Measurements from ENCODE around the gene VRTN. TPM values are rescaled to one million over a fixed set of nuclear protein-coding genes. Genes with fewer than 3 reads are reported as not detected.

Gene VRTN
- total RNA-seq, 6 experiments from 2014 or later, result not detected

- Histone ChIP-seq H3K4me1 (no peaks in the 10 kb centered on the region), H3K27ac (no peak overlapping the region), H3K27me3 (no peaks in the 10 kb centered on the region), H3K36me3 (no peaks in the 10 kb centered on the region), H3K4me3 (no peak overlapping the region), H3K9me3 (no peaks in the 10 kb centered on the region)
- ATAC-seq (no peak), DNase-seq (no peak)
- TF ChIP-seq POLR2A (IDR thresholded peaks at IDR 0.05), result no peak
- TF ChIP-seq CTCF (IDR thresholded peaks at IDR 0.05), result no peak
- intact Hi-C loops (cut with DNase I), result no loop called here
- 0% methylated on average over 1 of the region's 1 CpG for WGBS (ENCODE audit: insufficient coverage, low coverage, low lambda C conversion rate, missing lambda C conversion rate)
These were observed 2.7 kb downstream of the VRTN start for GRCh38 chr14:74350928-74351323.

GRCh38 chr14:74356892-74357575, 8.8 kb downstream of the VRTN start:
- ATAC-seq, result no peak
- WGBS (ENCODE audit: insufficient coverage, low coverage, low lambda C conversion rate, missing lambda C conversion rate), result 95% methylated on average over 9 of the region's 32 CpGs

GRCh38 chr14:74357585-74357984, 9.3 kb downstream of the VRTN start:
- TF ChIP-seq POLR2A (IDR thresholded peaks at IDR 0.05) (no peak), CTCF (IDR thresholded peaks at IDR 0.05) (no peak)
- Histone ChIP-seq H3K4me3 (no peak overlapping the region), H3K27ac (no peak overlapping the region), H3K36me3 (no peaks in the 10 kb centered on the region), H3K27me3 (no peaks in the 10 kb centered on the region), H3K4me1 (no peaks in the 10 kb centered on the region), H3K9me3 (no peaks in the 10 kb centered on the region)
- DNase-seq (no peak), ATAC-seq (no peak)
- intact Hi-C loops (cut with DNase I), result no loop called here
- WGBS (ENCODE audit: insufficient coverage, low coverage, low lambda C conversion rate, missing lambda C conversion rate), result 98% methylated on average over 10 of the region's 19 CpGs

More at GRCh38 chr14:74356892-74357575, 8.8 kb downstream of the VRTN start:
- no peak overlapping the region for H3K27ac ChIP-seq
- H3K4me1 ChIP-seq, result no peaks in the 10 kb centered on the region
- H3K9me3 ChIP-seq, result no peaks in the 10 kb centered on the region
- H3K36me3 ChIP-seq, result no peaks in the 10 kb centered on the region
- no peak for DNase-seq
- no peaks in the 10 kb centered on the region for H3K27me3 ChIP-seq
- intact Hi-C loops (cut with DNase I), result no loop called here
- no peak overlapping the region for H3K4me3 ChIP-seq
- TF ChIP-seq CTCF (IDR thresholded peaks at IDR 0.05) (no peak), POLR2A (IDR thresholded peaks at IDR 0.05) (no peak)

GRCh38 chr14:74358176-74358829, 10.0 kb downstream of the VRTN start:
- TF ChIP-seq POLR2A (IDR thresholded peaks at IDR 0.05), result no peak
- TF ChIP-seq CTCF (IDR thresholded peaks at IDR 0.05), result no peak
- H3K27ac ChIP-seq, result no peak overlapping the region
- H3K36me3 ChIP-seq, result no peaks in the 10 kb centered on the region
- ATAC-seq (no peak), DNase-seq (no peak)
- H3K27me3 ChIP-seq, result no peaks in the 10 kb centered on the region
- no peaks in the 10 kb centered on the region for H3K9me3 ChIP-seq
- intact Hi-C loops (cut with DNase I), result no loop called here
- no peak overlapping the region for H3K4me3 ChIP-seq
- no peaks in the 10 kb centered on the region for H3K4me1 ChIP-seq
- no CpG with 5 or more reads among the region's 17 CpGs for WGBS (ENCODE audit: insufficient coverage, low coverage, low lambda C conversion rate, missing lambda C conversion rate)
